Muscle of arm (tissue), 12 donors: ENCODE measurements around the gene HNMT. TPM values are rescaled to one million over a fixed set of nuclear protein-coding genes. Genes with fewer than 3 reads are reported as not detected.

Source experiments
- DNase-seq: peaks from one replicate; pipeline ENCODE4 v3.0.0-alpha.2; 2013
- polyA plus RNA-seq, 12 donors: library from polyadenylated mRNA; unstranded; fragments of 120-200 nt; gene quantifications; one replicate each; pipeline ENCODE4 v1.2.1, GENCODE V29; 2013; ENCODE audit not compliant: insufficient read length in 12 of 12

Gene HNMT
- polyA plus RNA-seq, 12 donors = 18.1 to 34.2 (median 23.4) TPM; not detected in 1

DNA sequence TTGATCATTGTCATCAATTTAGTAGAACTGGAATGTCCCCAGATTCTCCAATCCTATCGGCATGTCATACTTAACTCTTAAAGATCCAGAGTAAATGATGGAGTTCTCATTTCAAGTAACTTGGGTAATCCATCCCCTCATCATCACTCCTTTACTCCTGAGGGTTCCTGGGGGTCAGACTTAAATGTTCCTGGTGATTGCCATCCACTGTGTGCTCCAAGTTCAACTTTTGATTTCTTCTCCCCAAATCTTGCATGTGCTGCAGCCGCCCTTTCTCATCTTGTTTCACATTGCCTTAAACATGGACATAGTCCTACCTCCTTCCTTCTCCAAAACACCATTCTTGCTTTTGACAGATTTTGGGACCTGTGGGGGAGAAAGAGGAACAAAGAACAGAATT, 43.2 kb downstream of the HNMT start:
- DNase-seq = no peak

DNA sequence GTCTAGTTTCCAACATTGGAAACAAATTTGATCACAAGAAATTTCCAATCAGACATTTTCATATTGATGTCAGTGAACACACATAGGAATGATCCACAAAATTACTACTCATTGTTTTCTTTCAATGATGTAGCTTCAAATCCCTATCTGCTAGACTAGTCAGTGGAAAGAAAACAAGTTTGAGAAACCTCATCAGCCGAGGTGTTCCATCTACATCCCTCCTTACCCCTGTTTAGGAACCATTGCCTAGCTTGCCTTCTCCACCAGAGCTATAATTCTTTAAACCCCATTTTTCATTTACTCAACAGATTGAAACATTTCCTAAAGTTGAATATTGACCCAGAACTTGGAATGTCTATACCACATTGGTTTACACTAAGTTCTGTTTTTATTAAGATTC, 45.3 kb downstream of the HNMT start:
- no peak for DNase-seq

- no peak for DNase-seq
These were observed 46.6 kb downstream of the HNMT start for GRCh38 chr2:138010890-138011289.

DNA sequence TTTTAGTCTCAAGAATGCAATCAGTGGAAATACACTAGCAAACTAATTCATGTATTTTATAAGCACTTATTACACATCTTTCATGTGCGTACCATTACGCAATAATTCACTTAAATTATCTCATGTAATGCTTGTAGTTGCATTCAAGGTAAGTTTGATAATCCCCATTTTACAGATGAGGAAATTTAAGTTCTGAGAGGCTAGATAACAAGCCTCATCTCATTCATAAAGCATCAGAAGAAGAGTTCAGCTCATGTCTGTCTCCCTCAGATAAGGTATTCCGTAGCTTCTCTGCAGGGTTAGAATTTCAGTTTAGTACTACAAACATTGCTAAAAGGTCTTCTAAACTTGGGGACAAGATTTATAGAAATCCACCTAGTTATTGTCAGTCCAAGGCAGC, 47.8 kb downstream of the HNMT start:
- DNase-seq = no peak

DNA sequence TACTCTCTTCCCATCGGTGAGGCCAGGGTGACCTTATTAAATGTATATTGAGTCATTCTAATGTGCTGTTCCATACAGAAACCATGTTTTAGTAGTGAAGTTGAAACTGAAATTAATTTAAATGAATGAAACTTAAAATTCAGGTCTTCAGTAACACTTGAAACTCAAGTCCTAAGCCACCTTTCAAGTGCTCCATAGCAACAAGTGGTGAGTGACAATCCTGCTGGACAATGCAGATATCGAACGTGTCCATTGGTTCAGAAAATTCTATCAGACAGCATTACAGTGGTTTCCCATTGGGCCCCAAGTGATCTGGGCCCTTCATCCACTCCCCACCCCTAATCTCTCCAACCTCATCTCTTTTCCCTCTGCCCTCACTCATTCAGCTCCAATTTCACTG, 48.7 kb downstream of the HNMT start:
- no peak for DNase-seq

DNA sequence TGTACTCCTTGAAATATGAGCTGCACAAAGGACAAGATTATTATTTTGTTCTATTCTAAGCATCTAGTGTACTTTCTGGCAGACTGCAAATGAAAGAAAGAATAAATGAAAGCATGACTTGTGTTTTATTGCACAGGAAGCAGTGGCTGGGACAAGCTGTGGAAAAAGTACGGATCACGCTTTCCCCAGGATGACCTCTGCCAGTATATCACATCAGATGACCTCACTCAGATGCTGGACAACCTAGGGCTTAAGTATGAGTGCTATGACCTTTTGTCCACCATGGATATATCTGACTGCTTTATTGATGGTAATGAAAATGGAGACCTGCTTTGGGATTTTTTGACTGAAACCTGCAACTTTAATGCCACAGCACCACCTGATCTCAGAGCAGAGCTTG, 49.4 kb downstream of the HNMT start:
- no peak for DNase-seq

DNA sequence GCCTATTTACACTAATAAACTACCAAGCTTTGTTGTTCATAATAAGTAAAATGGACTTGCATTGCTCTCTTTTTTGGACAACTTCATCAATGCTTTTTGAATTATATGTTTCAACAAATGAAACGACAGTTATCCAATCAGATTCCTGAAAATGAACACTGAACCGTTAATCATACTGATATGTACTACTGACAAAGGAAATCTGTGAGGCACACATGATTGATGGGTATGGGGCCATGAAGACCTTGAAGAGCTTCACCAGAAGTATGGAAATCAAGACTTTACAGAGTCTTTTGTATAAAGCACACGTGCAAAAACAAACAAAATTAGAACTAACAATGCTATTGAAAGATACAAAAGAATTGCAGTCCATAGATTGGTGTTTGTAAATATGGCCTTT, 51.2 kb downstream of the HNMT start:
- DNase-seq = no peak

- no peak for DNase-seq
These were observed 52.2 kb downstream of the HNMT start for GRCh38 chr2:138016351-138017087.

DNA sequence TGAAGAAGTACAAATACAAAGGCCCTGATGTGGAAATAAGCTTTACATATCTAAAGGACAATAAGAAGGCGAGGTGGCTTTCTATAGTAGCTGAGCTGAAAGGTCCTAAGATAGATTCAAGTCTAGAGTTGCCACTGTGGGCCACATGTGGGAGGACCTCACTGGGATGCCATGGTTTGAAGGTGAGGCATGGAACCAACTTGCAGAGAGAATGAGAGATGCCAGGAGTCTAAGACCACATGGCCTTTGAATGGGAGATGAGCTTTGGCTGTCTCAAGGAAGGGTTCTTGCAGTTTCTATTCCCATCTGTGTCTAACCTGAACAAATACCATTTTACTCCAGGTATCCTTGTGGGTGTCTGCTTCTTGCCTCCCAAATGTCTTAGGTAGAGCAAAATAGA, 53.6 kb downstream of the HNMT start:
- DNase-seq = no peak

- no peak for DNase-seq
These were observed 54.8 kb downstream of the HNMT start for GRCh38 chr2:138018866-138019688.

DNA sequence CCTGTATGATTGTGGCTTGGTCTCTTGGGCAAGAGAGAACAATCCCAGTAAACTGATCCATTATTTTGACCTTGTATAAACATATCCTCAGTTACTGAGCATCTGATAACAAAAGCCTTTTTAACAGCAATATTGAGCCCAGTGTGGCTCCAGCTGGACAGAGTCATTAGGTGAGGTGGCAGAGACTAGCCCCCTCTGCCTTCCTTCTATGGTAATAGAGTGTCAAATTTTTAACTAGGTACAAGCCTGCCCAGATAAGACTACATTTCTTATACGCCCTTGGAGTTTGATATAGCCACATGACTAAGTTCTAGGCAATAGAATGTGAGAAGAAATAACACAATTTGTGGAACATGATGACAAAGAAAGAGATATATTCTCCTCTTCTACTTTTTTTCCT, 56.2 kb downstream of the HNMT start:
- DNase-seq = no peak

DNA sequence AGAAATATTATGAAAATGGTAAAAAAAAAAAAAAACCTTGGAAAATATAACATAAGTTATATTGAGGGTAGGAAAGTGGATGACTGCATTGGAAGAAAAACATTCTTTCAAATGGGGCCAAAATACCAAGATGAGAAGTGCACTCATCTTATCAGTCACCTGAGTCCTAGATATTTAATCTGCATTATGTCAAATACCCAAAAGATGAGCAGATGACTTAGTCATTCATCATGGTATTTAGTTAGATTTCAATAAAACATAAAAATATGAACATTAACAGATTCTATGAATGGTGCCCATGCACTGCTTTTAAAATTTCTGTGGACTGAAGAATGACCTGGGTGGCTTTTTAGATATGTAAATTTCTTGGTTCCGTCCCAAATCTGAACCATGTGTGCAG, 56.9 kb downstream of the HNMT start:
- no peak for DNase-seq

- no peak for DNase-seq
These were observed 59.0 kb downstream of the HNMT start for GRCh38 chr2:138023298-138023697.

- DNase-seq = no peak
These were observed 59.7 kb downstream of the HNMT start for GRCh38 chr2:138023976-138024375.

DNA sequence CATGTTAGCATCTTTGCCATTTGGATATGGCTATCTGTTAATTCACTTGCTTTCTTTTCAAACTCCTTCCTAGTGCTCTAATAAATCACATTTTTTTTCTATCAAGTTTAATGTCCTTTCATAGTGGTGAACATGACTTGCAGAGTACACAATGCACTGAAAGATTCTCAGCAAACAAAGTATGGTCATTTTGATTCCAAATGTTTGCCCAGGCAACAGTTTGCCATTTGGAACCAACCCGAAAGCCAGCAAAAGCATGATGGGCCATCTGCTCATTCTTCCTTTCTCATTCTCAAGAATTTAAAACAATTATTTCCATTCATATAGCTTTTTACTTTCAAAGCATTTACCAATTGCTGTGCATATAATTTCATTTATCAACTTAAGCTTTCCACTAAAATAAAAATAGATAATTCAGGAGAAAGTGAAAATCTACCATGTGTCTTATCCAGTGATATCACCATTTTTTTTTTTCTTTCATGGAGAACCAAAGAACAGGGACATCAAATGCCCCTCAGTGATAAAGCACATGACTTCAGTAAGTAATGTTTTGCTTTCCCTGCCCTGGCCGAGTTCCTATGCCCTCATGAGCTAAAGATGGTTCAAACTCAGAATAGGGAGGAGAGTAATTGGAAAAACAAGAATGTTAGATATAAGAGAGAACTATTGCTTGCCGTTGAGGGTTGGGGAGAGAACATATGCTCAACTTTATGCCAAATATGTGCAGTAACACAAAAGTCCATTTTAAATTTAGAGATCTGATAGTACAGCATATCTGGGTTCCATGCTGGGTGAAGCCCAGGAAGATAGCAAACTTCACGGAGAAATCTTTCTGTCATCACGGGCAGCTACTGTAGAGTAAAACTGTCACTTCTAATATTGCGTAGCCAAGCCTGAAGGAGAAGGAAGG, 62.1 kb downstream of the HNMT start:
- no peak for DNase-seq

DNA sequence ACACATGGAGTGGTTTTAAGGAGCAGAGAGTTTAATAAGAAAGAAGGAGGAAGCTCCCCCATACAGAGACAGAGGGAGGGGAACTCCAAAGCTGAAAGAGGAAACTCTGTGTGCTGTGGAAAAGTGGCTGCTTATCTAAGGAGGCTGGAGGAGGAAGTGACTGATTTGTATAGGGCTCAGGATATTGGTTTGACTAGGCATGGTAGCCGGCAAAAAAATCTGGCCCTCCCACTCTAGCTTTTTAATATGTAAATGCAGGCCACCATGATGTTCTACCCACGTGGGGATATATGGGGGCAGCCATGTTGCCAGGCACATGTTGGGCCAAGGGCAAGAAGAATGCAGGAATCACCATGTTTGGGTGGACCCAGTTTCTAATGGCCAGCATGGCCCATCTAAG, 64.3 kb downstream of the HNMT start:
- no peak for DNase-seq

DNA sequence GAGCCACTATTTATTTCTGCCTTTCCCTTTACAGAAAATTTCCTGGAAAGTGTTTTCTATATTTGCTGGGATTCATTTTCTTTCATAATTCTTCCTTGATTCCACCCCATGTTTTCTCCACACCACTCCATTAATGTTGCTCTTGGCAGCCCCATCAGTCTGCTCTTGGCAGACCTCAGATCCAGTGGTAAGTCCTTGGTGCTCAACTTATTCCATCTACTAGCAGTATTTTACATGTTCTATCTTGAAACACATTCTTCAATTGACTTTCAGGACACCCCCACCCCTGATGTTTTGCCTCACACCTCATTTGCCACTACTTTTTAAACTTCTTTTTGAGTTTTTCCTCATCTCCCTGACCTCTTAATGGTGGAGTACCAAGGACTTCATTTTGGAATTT, 65.0 kb downstream of the HNMT start:
- peak; percentile 20 for DNase-seq

GRCh38 chr2:138030459-138030858, 66.2 kb downstream of the HNMT start:
- DNase-seq = no peak

- DNase-seq = no peak
These were observed 68.1 kb downstream of the HNMT start for GRCh38 chr2:138032334-138032733.

DNA sequence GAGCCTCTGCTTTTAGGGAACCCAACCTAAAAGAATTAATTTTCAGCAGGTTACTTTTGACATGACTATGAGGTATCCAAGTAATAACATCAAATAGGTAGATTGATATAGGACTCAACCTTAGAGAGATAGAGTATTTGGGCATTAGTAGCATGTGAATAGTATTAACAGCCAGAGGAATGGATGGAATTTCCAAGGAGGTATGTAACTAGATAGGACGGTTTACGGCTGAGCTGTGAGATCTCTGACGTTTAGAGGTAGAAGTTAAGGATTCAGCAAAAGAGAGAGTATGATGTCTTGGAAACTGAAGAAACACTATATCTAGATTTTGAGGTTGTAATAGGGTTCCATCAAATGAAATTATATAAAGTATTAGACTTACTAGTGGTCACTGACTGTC, 70.3 kb downstream of the HNMT start:
- DNase-seq = no peak

- no peak for DNase-seq
These were observed 71.4 kb downstream of the HNMT start for GRCh38 chr2:138035608-138036217.

DNA sequence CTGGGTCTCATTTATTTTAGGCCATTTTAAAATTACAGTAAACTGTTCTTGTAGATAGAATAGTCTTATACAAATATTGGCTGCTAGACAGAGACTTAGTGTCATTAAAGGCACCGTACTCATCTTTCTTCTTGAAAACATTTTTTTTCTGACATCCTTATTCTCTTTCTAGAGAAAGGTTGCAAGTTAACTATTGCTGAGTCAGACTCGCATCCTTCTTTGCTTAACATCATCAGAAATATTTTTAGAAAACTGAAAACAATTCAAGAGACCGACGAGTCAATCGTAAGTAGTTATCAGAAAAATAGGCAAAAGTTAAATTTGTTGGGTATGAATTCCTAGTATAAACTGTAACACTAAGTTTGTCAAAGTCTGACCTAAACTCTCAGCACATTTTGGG, 72.2 kb downstream of the HNMT start:
- DNase-seq = no peak
